ENCODE results near the gene TACC3.
"Not testable (repeated sequence)": the region's sequence is repeated elsewhere in the genome, so short reads cannot be mapped to it uniquely, and the experiment has no call there.

Gene TACC3

DNA sequence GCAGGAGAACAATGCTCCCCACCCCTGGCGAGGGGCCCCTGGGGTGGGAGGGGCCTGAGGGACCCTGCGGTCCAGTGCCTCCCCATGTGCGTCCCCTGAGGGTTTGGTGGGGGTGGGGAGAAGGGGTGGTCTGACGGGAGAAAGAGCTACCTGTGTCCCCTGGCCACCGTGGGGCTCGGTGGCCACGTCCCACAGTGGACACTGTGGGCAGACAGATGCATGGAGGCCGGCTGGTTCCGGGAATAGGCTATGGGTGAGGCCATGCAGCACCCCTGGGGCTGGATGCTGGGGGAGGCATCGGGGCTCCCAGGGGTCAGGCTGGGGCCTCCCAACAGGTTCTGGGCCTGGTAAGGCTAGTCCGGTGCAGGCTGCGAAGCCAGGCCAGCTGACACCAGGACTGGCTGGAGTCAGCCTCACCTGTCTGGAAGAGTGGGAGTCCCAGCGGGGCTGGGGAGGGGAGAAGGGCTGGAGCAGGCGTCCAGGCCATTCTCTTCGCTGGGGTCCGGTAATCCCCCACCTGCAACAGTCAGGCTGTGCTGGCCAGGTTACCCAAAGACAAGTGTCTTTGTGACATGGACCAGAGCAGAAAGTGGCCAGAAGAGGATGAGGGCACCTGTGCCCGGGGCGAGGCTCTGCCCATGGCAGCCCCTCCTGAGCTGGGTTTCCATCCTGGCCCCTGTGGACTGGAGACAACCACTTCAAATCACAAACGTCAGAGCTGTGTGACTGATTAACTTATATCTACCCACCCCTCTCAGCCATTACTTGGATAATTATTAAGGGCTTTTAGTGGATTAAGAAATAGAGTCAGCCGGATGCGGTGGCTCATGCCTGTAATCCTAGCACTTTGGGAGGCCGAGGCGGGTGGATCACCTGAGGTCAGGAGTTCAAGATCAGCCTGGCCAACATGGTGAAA lies 35.8 kb upstream of the TACC3 start:
- H3K27ac Mint-ChIP-seq, result no peak overlapping the region
- peaks cover 6% of the 10 kb centered on the region for H3K36me3 Mint-ChIP-seq (ENCODE audit: insufficient read depth)
- no peaks in the 10 kb centered on the region for H3K27me3 Mint-ChIP-seq
- no peak overlapping the region for H3K4me3 Mint-ChIP-seq
- DNase-seq (no peak), ATAC-seq (replicated peaks) (no peak)
- peaks cover 5 to 7% of the 10 kb centered on the region in 2 donors for H3K4me1 Mint-ChIP-seq (ENCODE audit: low read depth in 2 of 2)
- H3K9me3 Mint-ChIP-seq, result no peaks in the 10 kb centered on the region

DNA sequence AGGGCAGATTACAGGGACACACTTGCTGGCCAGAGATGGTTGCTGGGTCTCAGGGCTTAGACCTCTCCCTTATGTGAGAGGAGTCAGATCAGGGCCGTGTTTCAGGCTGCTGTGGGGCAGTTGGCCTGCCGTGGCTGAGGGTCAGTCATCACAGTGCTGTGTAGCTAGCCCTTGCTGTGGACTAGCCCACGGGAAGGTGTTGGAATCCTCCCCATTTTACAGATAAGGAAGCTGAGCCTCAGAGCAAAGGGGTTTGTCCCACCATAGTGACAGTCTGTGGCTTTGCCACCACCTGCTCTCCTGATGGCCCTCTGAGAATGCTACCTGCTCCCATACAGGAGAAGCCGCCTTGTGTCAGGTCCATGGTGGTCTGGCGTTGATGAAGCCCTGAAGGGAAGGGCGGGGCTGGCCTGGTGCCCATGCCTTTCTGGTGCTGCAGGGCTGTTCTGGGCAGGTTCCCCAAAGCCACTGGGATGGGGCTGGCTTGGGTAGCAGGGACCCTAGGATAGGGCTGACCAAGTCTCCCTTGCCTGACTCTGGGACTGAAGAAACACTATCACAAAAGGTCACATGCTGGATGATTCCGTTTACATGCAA lies 34.8 kb upstream of the TACC3 start:
- Mint-ChIP-seq H3K27ac (no peak overlapping the region), H3K36me3 (ENCODE audit: insufficient read depth) (peaks cover 16% of the 10 kb centered on the region), H3K4me1 (ENCODE audit: low read depth in 2 of 2) (peaks cover 5 to 7% of the 10 kb centered on the region in 2 donors), H3K4me3 (peak overlapping the region in 1 of 2 donors; percentile 13), H3K27me3 (no peaks in the 10 kb centered on the region), H3K9me3 (no peaks in the 10 kb centered on the region)
- DNase-seq (no peak), ATAC-seq (replicated peaks) (no peak)

DNA sequence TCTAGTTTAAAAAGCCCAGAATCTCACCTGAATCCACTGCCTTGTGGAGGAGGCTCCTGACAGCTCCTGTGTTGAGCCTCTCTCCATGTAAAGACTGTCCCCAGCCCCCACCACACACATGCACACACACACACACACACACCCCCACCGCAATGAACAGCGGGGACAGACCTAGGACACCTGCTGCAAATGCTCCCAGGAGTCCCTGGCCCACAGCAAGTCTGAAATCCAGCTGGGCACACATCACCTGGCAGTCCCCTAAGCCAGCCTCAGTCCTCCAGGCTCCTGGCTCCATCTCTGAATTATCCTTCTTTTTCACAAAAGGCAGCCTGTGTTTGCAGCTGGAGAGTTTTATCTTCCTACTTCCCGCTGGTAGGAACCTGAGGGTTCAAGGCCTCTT lies 30.6 kb upstream of the TACC3 start:
- ATAC-seq (replicated peaks), result no peak
- Mint-ChIP-seq H3K36me3 (ENCODE audit: insufficient read depth) (peaks cover 54% of the 10 kb centered on the region), H3K27ac (no peak overlapping the region), H3K27me3 (no peaks in the 10 kb centered on the region), H3K4me1 (ENCODE audit: low read depth in 2 of 2) (peaks cover 2 to 4% of the 10 kb centered on the region in 2 donors), H3K9me3 (no peaks in the 10 kb centered on the region), H3K4me3 (no peak overlapping the region)
- no peak for DNase-seq

DNA sequence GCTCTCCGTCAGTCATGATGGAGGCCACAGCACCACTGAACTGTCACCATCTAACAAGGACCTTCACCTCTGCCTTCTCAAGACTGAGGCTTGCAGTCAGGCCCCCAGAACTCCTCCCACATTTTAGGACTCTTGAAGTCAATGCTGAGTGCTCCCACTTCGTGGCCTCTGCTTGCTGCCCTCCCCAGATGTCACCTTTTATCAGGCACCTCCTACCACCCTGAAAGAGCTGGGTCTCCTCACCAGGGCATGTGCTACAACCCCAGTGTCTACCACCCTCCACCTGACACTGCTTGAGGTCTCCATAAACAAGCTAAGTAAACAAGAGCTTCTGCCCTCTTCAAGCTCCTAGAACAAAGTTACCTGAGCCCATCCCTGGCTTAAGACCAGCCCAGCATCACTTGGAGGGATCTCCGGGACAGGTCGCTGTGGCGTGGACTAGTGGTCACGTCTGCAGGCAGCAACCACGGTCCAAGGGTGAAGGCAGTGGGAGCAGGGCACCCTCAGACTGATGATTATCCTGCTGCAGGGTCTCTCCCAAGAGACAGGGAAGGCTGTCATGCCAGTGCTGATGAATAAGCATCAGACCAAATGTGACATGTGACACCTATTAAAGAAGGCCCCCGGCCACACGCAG lies 29.5 kb upstream of the TACC3 start:
- Mint-ChIP-seq H3K9me3 (no peaks in the 10 kb centered on the region), H3K4me1 (ENCODE audit: low read depth in 2 of 2) (peaks cover 2 to 4% of the 10 kb centered on the region in 2 donors), H3K27ac (no peak overlapping the region), H3K27me3 (no peaks in the 10 kb centered on the region), H3K4me3 (no peak overlapping the region), H3K36me3 (ENCODE audit: insufficient read depth) (peaks cover 62% of the 10 kb centered on the region)
- no peak for ATAC-seq (replicated peaks)
- DNase-seq, result no peak

DNA sequence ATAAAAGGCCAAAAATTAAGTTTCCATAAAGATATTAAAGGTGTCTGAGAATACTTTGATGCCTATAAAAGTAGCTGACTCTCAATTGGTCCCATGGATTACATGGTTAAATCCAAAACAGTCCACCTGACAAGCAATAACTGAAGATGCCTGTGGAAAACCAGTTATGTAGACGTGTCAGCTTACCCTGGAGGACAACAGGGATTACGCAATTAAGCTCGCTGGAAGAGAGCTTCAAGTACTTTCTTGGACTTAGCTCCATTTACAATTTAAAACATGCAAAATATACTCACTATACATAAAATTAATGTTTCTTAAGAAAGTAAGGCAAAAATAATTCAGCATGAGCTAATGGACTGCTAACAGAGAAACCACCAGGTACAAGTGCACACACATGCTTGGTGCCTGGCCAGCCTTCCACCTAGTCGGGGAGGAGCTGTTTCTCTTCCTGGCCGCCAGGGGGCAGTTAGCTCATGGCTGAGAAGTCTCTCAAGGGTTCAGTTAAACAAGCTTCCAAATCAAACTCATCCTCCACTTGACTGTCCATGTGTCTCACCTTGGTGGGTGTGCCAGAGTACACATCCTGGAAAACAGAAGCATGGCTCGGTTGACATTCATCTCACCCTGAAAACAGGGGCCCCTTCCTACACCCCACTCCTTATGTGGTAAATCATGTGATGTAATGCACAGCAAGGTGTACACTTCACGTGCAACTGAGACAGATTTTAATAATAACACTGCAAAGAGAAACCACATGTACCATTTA lies 28.0 kb upstream of the TACC3 start:
- peak overlapping the region in 1 of 2 donors; percentile 65 for H3K27ac Mint-ChIP-seq
- ATAC-seq (replicated peaks) (peak; percentile 97), DNase-seq (peak; percentile 74 to 76 (median 76))
- no peaks in the 10 kb centered on the region for H3K9me3 Mint-ChIP-seq
- H3K27me3 Mint-ChIP-seq, result no peaks in the 10 kb centered on the region
- H3K4me3 Mint-ChIP-seq, result no peak overlapping the region
- peaks cover 2 to 4% of the 10 kb centered on the region in 2 donors for H3K4me1 Mint-ChIP-seq (ENCODE audit: low read depth in 2 of 2)
- peaks cover 76% of the 10 kb centered on the region for H3K36me3 Mint-ChIP-seq (ENCODE audit: insufficient read depth)

DNA sequence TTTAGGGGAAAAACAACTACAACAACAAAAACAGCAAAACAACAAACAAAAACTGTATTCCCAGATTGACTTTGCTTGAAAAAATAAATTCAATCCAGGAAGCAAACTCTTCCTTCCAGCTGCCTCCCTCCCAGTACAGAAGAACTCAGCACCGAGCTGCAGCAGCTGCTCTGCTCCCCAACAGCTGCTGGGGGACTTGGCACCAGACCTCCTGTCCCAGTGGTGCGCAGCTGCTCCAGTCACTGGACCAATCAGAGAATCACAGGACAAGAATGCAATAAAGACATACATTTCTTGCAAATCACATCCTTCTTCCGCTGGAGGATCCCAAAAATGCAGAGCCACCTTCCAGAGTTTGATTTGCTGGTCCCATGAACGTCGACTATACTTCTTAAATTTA lies 25.4 kb upstream of the TACC3 start:
- Mint-ChIP-seq H3K27ac (peak overlapping the region in 1 of 2 donors; percentile 44), H3K36me3 (ENCODE audit: insufficient read depth) (peaks cover 96% of the 10 kb centered on the region)
- no peak for DNase-seq

DNA sequence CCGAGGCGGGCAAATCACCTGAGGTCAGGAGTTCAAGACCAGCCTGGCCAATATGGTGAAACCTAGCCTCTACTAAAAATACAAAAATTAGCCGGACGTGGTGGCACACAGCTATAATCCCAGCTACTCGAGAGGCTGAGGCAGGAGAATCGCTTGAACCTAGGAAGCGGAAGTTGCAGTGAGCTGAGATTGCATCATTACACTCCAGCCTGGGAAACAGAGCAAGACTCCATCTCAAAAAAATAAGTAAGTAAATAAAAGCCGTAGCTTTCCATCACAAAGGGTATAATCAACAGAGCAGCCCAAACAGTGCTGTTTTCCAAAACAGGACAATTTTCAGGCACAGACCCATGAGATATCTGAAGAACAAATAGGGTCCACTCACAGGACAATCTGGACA lies 19.6 kb upstream of the TACC3 start:
- H3K9me3 Mint-ChIP-seq; H3K27me3 Mint-ChIP-seq; H3K4me3 Mint-ChIP-seq; DNase-seq; H3K27ac Mint-ChIP-seq; ATAC-seq (replicated peaks): not testable (repeated sequence)
- H3K4me1 Mint-ChIP-seq (ENCODE audit: low read depth in 2 of 2), result peaks cover 2 to 17% of the 10 kb centered on the region in 2 donors
- H3K36me3 Mint-ChIP-seq (ENCODE audit: insufficient read depth), result peaks cover 79% of the 10 kb centered on the region

More for the DNA sequence above, 25.4 kb upstream of the TACC3 start:
- no peak for ATAC-seq (replicated peaks)
- no peak overlapping the region for H3K4me3 Mint-ChIP-seq
- no peaks in the 10 kb centered on the region for H3K9me3 Mint-ChIP-seq
- H3K4me1 Mint-ChIP-seq (ENCODE audit: low read depth in 2 of 2), result peaks cover 2 to 4% of the 10 kb centered on the region in 2 donors
- H3K27me3 Mint-ChIP-seq, result no peaks in the 10 kb centered on the region

DNA sequence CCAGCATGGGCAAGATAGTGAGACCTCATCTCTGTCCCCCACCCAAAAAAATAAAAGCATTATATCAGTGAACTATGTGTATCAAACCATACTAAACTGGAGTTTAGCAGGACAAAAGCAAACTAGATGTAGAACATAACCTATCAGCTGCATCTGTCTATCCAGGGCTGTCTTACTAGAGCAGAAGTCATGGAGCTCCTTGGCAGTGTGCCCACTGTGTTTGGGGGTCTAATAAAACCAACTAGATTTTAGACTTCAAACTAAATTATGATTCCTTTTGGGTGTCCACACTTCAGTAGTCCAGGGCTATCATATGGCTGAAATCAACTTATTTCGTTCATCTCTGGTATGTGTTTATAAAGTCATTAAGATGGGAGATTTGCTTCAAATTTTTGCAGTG lies 17.5 kb upstream of the TACC3 start:
- Mint-ChIP-seq H3K27ac (peak overlapping the region in 1 of 2 donors; percentile 38), H3K4me1 (ENCODE audit: low read depth in 2 of 2) (peaks cover 7 to 29% of the 10 kb centered on the region in 2 donors), H3K4me3 (no peak overlapping the region), H3K36me3 (ENCODE audit: insufficient read depth) (peaks cover 63% of the 10 kb centered on the region), H3K27me3 (no peaks in the 10 kb centered on the region), H3K9me3 (no peaks in the 10 kb centered on the region)
- DNase-seq (no peak), ATAC-seq (replicated peaks) (no peak)

DNA sequence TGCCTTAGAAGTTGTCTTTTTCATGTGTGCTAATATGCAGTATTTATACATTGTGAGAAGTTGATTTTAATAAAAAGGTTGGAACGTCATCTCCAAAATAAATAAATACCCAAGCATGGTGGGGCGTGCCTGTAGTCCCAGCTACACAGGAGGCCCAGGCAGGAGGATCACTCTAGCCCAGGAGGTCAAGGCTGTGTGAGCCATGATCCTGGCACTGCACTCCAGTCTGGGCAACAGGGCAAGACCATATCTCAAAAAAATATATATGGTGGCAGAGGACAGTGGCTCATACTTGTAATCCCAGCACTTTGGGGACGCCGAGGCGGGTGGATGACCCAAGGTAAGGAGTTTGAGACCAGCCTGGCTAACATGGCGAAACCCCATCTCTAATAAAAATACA lies 15.6 kb upstream of the TACC3 start:
- Mint-ChIP-seq H3K4me1 (ENCODE audit: low read depth in 2 of 2) (peaks cover 22 to 48% of the 10 kb centered on the region in 2 donors), H3K27me3 (no peaks in the 10 kb centered on the region), H3K4me3 (no peak overlapping the region), H3K27ac (no peak overlapping the region), H3K9me3 (no peaks in the 10 kb centered on the region), H3K36me3 (ENCODE audit: insufficient read depth) (peaks cover 56% of the 10 kb centered on the region)
- DNase-seq (no peak), ATAC-seq (replicated peaks) (no peak)

DNA sequence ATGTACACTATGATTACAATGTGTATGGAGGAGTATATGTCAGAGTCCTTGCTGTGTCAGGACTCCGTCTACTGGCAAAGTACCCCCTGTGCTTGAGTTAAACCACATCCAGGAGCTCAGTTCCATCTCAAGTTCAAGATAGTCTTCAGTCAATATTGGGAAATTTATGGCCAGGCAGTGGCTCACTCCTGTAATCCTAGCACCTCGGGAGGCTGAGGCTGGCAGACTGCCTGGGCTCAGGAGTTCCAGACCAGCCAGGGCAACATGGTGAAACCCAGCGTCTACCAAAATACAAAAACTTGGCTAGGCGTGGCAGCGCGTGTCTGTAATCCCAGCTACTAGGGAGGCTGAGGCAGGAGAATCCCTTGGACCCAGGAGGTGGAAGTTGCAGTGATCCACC lies 15.0 kb upstream of the TACC3 start:
- DNase-seq (no peak), ATAC-seq (replicated peaks) (no peak)
- H3K4me1 Mint-ChIP-seq (ENCODE audit: low read depth in 2 of 2), result peaks cover 26 to 54% of the 10 kb centered on the region in 2 donors
- H3K36me3 Mint-ChIP-seq (ENCODE audit: insufficient read depth), result peaks cover 54% of the 10 kb centered on the region
- H3K27me3 Mint-ChIP-seq, result no peaks in the 10 kb centered on the region
- no peak overlapping the region for H3K4me3 Mint-ChIP-seq
- H3K9me3 Mint-ChIP-seq, result no peaks in the 10 kb centered on the region
- H3K27ac Mint-ChIP-seq, result peak overlapping the region in 1 of 2 donors; percentile 75

DNA sequence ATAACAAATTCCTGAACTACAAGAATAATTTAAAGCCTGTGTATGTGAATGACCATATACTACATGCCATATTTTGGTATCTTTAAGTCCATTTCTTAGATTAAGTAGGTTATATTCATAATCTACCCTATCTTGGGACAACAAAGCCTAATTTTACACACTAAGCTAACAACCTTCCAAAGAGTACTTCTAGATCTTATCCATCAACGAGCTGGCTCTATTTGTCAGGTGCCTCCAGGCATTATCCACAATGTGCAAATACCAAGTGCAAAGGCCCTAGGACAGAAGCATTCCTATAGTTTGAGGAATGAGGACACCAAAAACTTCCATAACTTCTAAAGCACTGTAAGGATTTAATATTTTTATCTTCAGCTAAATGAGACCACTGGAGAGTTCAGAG lies 12.7 kb upstream of the TACC3 start:
- Mint-ChIP-seq H3K4me3 (peak overlapping the region in 1 of 2 donors; percentile 94), H3K9me3 (no peaks in the 10 kb centered on the region), H3K4me1 (ENCODE audit: low read depth in 2 of 2) (peaks cover 33 to 60% of the 10 kb centered on the region in 2 donors), H3K27me3 (no peaks in the 10 kb centered on the region), H3K27ac (peak overlapping the region in 1 of 2 donors; percentile 28), H3K36me3 (ENCODE audit: insufficient read depth) (peaks cover 55% of the 10 kb centered on the region)
- ATAC-seq (replicated peaks) (no peak), DNase-seq (no peak)

DNA sequence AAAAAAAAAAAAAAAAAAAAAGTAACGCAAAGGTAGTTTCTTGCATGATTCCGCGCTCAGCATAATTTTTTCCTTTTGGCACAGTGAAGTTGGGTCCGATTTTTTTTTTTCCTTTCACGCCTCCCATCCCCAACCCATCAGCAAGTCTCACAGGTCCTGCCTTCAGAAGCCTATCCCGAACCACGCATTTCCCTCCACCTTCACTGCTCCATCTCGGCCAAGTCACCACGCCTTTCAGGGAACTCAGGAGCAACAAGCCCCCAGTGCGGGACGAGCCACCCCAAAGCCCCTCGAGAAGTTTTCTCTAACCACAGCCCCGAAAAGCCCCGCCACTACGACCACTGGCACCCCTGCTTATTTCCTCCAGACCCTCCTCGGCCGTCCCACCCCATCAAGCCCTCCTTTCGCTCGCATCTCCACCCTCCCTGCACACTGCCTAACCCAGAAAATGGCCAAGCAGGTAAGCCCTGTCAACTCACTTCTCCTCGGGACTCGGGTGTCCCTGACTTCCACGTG lies 10.2 kb upstream of the TACC3 start:
- Mint-ChIP-seq H3K4me1 (ENCODE audit: low read depth in 2 of 2) (peaks cover 46 to 55% of the 10 kb centered on the region in 2 donors), H3K9me3 (no peaks in the 10 kb centered on the region), H3K27ac (peak overlapping the region; percentile 89 to 96), H3K36me3 (ENCODE audit: insufficient read depth) (peaks cover 49% of the 10 kb centered on the region), H3K27me3 (no peaks in the 10 kb centered on the region), H3K4me3 (peak overlapping the region; percentile 94 to 96)
- DNase-seq (no peak), ATAC-seq (replicated peaks) (no peak)
